ENCODE measurements around the gene TBX18. TPM values are rescaled to one million over a fixed set of nuclear protein-coding genes. Genes with fewer than 3 reads are reported as not detected.

Gene TBX18
- total and polyA plus RNA-seq, 4 donors = 0.05 to 1.3 (median 0.21) TPM

DNA sequence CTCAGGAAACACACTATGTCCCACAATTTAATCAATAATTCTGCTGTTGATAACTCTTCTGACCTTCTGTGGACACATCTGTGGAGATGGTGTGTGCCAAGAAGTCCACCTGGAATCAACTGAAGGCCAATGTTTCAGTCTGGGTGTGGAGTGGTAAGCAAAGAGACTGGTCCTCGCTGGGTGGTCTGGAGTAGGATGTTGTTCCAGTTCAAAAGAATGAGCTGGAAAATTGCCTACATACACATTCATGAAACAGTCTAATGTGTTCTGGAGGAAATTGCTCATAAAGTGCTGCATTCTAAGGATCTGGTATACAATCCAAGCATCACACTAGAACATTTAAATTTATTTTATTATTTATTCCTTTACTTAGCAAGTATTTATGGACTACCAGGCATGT lies 33.9 kb upstream of the TBX18 start:
- H3K36me3 ChIP-seq (ENCODE audit: control insufficient read depth in 4 of 4, insufficient read depth in 4 of 4, low read length in 4 of 4) = no peaks in the 10 kb centered on the region
- H3K27ac ChIP-seq (ENCODE audit: low read depth in 1 of 2, low read length in 1 of 2) = no peak overlapping the region
- no peaks in the 10 kb centered on the region for H3K9me3 ChIP-seq (ENCODE audit: control insufficient read depth in 4 of 4, insufficient read depth in 3 of 4, low read length in 3 of 4)
- 35 to 57% methylated on average over 1 of the region's 1 CpG for WGBS, 2 donors
- no peaks in the 10 kb centered on the region for H3K27me3 ChIP-seq (ENCODE audit: control insufficient read depth in 3 of 3, insufficient read depth in 3 of 3, low read length in 2 of 3)
- TF ChIP-seq, protein P1, sequence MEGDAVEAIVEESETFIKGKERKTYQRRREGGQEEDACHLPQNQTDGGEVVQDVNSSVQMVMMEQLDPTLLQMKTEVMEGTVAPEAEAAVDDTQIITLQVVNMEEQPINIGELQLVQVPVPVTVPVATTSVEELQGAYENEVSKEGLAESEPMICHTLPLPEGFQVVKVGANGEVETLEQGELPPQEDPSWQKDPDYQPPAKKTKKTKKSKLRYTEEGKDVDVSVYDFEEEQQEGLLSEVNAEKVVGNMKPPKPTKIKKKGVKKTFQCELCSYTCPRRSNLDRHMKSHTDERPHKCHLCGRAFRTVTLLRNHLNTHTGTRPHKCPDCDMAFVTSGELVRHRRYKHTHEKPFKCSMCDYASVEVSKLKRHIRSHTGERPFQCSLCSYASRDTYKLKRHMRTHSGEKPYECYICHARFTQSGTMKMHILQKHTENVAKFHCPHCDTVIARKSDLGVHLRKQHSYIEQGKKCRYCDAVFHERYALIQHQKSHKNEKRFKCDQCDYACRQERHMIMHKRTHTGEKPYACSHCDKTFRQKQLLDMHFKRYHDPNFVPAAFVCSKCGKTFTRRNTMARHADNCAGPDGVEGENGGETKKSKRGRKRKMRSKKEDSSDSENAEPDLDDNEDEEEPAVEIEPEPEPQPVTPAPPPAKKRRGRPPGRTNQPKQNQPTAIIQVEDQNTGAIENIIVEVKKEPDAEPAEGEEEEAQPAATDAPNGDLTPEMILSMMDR (IDR thresholded peaks at IDR 0.05; ENCODE audit: control extremely low read depth, extremely low read depth) = no peak
- H3K4me3 ChIP-seq = no peak overlapping the region
- no peak overlapping the region for H3K9ac ChIP-seq (ENCODE audit: insufficient read depth in 1 of 2, low read length in 2 of 2)
- no peaks in the 10 kb centered on the region for H3K4me1 ChIP-seq (ENCODE audit: control insufficient read depth in 5 of 5, insufficient read depth in 5 of 5, low read length in 5 of 5)
- DNase-seq (peak in 1 of 3 donors; percentile 40), ATAC-seq (ENCODE audit: insufficient read depth, low FRiP score) (no peak)

DNA sequence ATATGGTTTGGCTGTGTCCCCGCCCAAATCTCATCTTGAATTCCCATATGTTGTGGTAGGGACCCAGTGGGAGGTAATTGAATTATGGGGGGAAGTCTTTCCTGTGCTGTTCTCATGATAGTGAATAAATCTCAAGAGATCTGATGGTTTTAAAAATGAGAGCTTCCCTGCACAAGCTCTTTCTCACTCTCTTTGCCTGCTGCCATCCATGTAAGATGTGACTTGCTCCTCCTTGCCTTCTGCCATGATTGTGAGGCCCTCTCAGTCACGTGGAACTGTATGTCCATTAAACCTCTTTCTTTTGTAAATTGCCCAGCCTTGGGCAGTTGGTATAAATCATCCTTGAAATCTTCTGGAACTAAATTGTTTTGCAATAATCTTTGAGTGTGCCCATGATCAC lies 31.9 kb upstream of the TBX18 start:
- 57 to 64% methylated on average over 2 of the region's 2 CpGs for WGBS, 2 donors
- no peak overlapping the region for H3K4me3 ChIP-seq
- no peaks in the 10 kb centered on the region for H3K4me1 ChIP-seq (ENCODE audit: control insufficient read depth in 5 of 5, insufficient read depth in 5 of 5, low read length in 5 of 5)
- ATAC-seq (ENCODE audit: insufficient read depth, low FRiP score) = no peak
- H3K36me3 ChIP-seq (ENCODE audit: control insufficient read depth in 4 of 4, insufficient read depth in 4 of 4, low read length in 4 of 4) = no peaks in the 10 kb centered on the region
- DNase-seq = no peak
- H3K27me3 ChIP-seq (ENCODE audit: control insufficient read depth in 3 of 3, insufficient read depth in 3 of 3, low read length in 2 of 3) = no peaks in the 10 kb centered on the region
- TF ChIP-seq, protein P1 (IDR thresholded peaks at IDR 0.05; ENCODE audit: control extremely low read depth, extremely low read depth) = no peak
- H3K9ac ChIP-seq (ENCODE audit: insufficient read depth in 1 of 2, low read length in 2 of 2) = no peak overlapping the region
- H3K27ac ChIP-seq (ENCODE audit: low read depth in 1 of 2, low read length in 1 of 2) = no peak overlapping the region
- H3K9me3 ChIP-seq (ENCODE audit: control insufficient read depth in 4 of 4, insufficient read depth in 3 of 4, low read length in 3 of 4) = no peaks in the 10 kb centered on the region

DNA sequence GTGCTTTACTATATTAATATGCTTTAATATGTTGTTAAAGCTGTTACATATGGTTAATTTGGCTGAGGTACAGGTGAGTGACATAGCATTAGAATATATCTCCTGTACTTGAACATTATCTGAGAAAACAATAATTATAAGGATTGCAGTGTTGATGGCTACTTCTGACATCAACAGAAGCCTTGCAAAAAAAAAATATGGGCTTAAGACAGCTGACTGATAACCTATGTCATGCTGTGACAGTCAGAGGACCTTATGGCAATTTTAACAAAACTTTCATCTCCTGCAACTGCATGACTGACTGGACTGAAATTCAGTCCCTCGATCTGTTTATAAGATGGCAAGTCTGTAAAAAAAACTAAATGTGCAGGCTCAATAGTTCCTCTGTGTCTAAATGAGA lies 27.5 kb upstream of the TBX18 start:
- DNase-seq = no peak
- no peak for ATAC-seq (ENCODE audit: insufficient read depth, low FRiP score)
- 48 to 78% methylated on average over 1 of the region's 1 CpG for WGBS, 2 donors
- no peaks in the 10 kb centered on the region for H3K9me3 ChIP-seq (ENCODE audit: control insufficient read depth in 4 of 4, insufficient read depth in 3 of 4, low read length in 3 of 4)
- no peak overlapping the region for H3K27ac ChIP-seq (ENCODE audit: low read depth in 1 of 2, low read length in 1 of 2)
- H3K9ac ChIP-seq (ENCODE audit: insufficient read depth in 1 of 2, low read length in 2 of 2) = no peak overlapping the region
- H3K36me3 ChIP-seq (ENCODE audit: control insufficient read depth in 4 of 4, insufficient read depth in 4 of 4, low read length in 4 of 4) = no peaks in the 10 kb centered on the region
- TF ChIP-seq, protein P1 (IDR thresholded peaks at IDR 0.05; ENCODE audit: control extremely low read depth, extremely low read depth) = no peak
- no peak overlapping the region for H3K4me3 ChIP-seq
- H3K27me3 ChIP-seq (ENCODE audit: control insufficient read depth in 3 of 3, insufficient read depth in 3 of 3, low read length in 2 of 3) = peaks cover 0 to 2% (median 0%) of the 10 kb centered on the region in 3 donors
- no peaks in the 10 kb centered on the region for H3K4me1 ChIP-seq (ENCODE audit: control insufficient read depth in 5 of 5, insufficient read depth in 5 of 5, low read length in 5 of 5)

DNA sequence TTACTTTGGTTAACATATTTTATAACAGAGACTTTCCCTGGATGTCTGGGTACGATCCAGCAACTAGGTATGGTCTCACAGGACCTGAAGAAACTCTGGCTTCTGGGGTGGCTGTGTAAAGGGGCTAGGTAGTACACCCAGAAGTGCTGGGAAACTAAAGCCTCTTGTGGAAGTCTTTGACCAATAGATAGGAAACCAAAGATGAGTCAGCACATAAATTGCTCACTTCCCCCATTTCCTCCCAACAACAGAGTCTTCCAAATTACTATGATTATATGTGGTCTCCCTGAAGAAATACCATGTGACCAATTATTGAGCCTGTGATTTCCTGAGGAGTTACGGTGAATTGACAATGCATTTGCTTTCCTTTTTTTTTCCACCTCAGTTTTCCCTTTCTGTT lies 26.8 kb upstream of the TBX18 start:
- ATAC-seq (ENCODE audit: insufficient read depth, low FRiP score) (no peak), DNase-seq (no peak)
- WGBS, 2 donors = 31 to 45% methylated on average over 2 of the region's 2 CpGs
- H3K36me3 ChIP-seq (ENCODE audit: control insufficient read depth in 4 of 4, insufficient read depth in 4 of 4, low read length in 4 of 4) = no peaks in the 10 kb centered on the region
- no peak overlapping the region for H3K4me3 ChIP-seq
- peaks cover 0 to 2% (median 0%) of the 10 kb centered on the region in 3 donors for H3K27me3 ChIP-seq (ENCODE audit: control insufficient read depth in 3 of 3, insufficient read depth in 3 of 3, low read length in 2 of 3)
- TF ChIP-seq, protein P1 (IDR thresholded peaks at IDR 0.05; ENCODE audit: control extremely low read depth, extremely low read depth) = no peak
- H3K9ac ChIP-seq (ENCODE audit: insufficient read depth in 1 of 2, low read length in 2 of 2) = no peak overlapping the region
- no peaks in the 10 kb centered on the region for H3K9me3 ChIP-seq (ENCODE audit: control insufficient read depth in 4 of 4, insufficient read depth in 3 of 4, low read length in 3 of 4)
- no peaks in the 10 kb centered on the region for H3K4me1 ChIP-seq (ENCODE audit: control insufficient read depth in 5 of 5, insufficient read depth in 5 of 5, low read length in 5 of 5)
- H3K27ac ChIP-seq (ENCODE audit: low read depth in 1 of 2, low read length in 1 of 2) = no peak overlapping the region
